ENCODE measurements around the gene MRGPRX3.

MRGPRX3 gene

DNA sequence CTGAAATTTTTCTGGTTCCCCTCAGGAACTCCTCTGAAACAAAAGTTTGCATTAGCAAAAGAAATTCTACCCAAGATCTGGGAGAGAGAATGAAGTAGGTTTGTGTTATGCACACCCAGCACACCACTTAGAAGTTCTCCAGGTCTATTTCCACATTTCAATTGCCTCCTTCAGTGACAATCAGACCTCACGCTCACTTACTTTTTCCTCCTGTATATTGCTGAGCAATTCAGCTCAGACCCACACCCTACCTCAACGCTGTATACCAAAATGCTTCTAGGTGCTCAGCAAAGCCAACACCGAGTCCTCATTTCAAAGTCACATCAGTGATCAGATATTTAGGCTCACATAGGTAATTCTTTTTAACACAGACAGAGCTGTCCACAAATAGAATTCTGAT is 19.2 kb downstream of the MRGPRX3 start:
- no peak for DNase-seq (ENCODE audit: low read depth in 1 of 2, low spot score in 1 of 2)

GRCh38 chr11:18168372-18168771 is 36.0 kb downstream of the MRGPRX3 start:
- no peak for DNase-seq (ENCODE audit: low read depth in 1 of 2, low spot score in 1 of 2)

DNA sequence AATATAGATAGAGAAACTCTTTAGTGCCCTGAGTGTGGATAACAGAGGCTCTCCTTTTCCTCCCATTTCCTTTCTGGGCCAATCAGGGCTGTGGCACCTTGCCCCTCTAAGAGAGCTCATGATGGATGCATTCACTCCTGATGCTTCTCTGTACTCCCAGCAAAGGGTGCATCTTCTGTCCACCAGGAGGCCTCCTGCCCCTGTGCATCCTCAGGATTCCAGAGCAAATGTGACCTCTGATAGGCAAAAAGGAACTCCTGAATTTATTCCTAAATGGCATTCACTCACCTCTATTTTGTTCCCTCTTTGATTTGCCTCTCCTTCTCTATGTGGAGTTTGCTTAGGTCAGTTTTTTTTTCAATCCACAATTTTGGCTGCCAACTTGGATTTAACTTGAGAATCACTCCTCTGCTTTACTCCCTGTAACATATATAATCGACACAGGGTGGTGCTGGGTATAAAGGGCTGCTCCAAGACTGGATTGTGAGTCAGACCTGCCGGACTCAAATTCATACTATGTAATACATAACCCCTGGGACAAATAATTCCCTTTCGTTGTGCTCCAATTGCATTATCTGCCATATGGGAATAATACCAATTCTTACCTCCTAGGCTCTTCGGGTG is 39.1 kb downstream of the MRGPRX3 start:
- no peak for DNase-seq (ENCODE audit: low read depth in 1 of 2, low spot score in 1 of 2)

GRCh38 chr11:18172666-18173065 is 40.3 kb downstream of the MRGPRX3 start, which contains the start of gene MRGPRX4:
Gene MRGPRX4, plus strand, starts transcription at chr11:18172837. Its CDS starts 420 bp downstream, at chr11:18173257.
- no peak for DNase-seq (ENCODE audit: low read depth in 1 of 2, low spot score in 1 of 2)

DNA sequence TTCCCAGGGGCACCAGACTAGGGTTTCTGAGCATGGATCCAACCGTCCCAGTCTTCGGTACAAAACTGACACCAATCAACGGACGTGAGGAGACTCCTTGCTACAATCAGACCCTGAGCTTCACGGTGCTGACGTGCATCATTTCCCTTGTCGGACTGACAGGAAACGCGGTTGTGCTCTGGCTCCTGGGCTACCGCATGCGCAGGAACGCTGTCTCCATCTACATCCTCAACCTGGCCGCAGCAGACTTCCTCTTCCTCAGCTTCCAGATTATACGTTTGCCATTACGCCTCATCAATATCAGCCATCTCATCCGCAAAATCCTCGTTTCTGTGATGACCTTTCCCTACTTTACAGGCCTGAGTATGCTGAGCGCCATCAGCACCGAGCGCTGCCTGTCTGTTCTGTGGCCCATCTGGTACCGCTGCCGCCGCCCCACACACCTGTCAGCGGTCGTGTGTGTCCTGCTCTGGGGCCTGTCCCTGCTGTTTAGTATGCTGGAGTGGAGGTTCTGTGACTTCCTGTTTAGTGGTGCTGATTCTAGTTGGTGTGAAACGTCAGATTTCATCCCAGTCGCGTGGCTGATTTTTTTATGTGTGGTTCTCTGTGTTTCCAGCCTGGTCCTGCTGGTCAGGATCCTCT is 41.0 kb downstream of the MRGPRX3 start:
- no peak for DNase-seq (ENCODE audit: low read depth in 1 of 2, low spot score in 1 of 2)
